ENCODE results near the gene FAM124A. TPM values are rescaled to one million over a fixed set of nuclear protein-coding genes. Genes with fewer than 3 reads are reported as not detected.

Gene FAM124A
- total and polyA plus RNA-seq, 12 donors: 0.78 to 11.7 (median 3.4) TPM

DNA sequence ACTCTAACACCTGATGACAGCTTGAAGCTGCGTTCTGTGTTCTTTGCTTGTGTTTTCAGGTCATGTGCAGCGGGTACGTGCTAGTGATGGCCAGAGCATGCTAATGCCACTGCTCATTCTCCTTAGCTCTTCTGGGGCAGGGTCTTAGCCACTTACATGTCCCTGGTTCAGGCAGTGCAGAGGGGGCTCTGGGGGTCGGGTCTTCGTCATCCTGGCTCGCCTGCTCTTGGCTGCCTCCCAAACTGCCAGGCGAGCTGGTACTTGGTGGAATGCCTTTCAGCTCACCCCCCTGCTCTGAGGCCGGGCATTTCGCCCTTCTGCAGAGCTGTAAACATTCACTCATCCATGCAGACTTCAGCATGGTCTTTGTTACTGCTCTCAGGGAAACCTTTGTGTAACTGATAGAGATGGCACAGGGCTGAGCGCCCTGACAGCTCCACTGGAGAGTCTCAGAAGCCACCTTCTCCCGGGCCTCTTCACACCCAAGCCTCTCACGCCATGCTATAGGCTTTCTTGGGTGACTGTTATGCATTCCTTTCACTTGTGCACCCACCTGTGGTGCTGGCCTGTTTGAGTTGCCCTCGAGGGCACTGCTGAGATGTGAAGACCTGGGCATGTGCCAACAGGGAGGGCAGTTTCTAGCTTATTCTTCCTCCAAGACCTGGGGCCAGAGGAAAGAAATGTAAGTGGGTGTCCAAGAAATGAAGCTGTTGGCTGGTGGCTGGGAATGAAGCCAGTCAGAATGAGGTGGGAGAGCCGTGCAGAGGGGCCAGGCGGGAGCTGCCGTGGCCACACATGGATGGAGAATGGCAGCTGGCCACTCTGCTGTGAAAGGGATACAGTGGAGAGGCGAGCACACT lies 24.4 kb downstream of the FAM124A start:
- no peaks in the 10 kb centered on the region for H3K36me3 ChIP-seq (replicated peaks in 1 of 2)
- H3K27ac ChIP-seq: peak overlapping the region in 1 of 5 donors; percentile 47
- H3K4me3 ChIP-seq: no peak overlapping the region
- peaks cover 0 to 8% of the 10 kb centered on the region in 2 donors for H3K4me1 ChIP-seq (replicated peaks in 1 of 2)
- no peak for DNase-seq
- 63 to 85% (median 69%) methylated on average over 11 to 17 of the region's 17 CpGs for WGBS, 4 donors
- H3K9me3 ChIP-seq (replicated peaks in 1 of 3): no peaks in the 10 kb centered on the region
- H3K27me3 ChIP-seq: no peaks in the 10 kb centered on the region
- TF ChIP-seq CTCF (IDR thresholded peaks at IDR 0.05): no peak
- no peak for TF ChIP-seq POLR2A (IDR thresholded peaks at IDR 0.05)
- intact Hi-C loops (cut with DNase I): no loop called here

GRCh38 chr13:51249255-51249654 lies 27.1 kb downstream of the FAM124A start:
- WGBS, 4 donors: 92 to 100% (median 99%) methylated on average over 1 of the region's 1 CpG
- TF ChIP-seq POLR2A (IDR thresholded peaks at IDR 0.05): no peak
- TF ChIP-seq CTCF (IDR thresholded peaks at IDR 0.05): no peak
- intact Hi-C loops (cut with DNase I): no loop called here
- Histone ChIP-seq H3K27me3 (no peaks in the 10 kb centered on the region), H3K4me3 (no peak overlapping the region), H3K9me3 (replicated peaks in 1 of 3) (no peaks in the 10 kb centered on the region), H3K4me1 (replicated peaks in 1 of 2) (peaks cover 7 to 17% of the 10 kb centered on the region in 2 donors), H3K27ac (no peak overlapping the region), H3K36me3 (replicated peaks in 1 of 2) (no peaks in the 10 kb centered on the region)
- no peak for DNase-seq

DNA sequence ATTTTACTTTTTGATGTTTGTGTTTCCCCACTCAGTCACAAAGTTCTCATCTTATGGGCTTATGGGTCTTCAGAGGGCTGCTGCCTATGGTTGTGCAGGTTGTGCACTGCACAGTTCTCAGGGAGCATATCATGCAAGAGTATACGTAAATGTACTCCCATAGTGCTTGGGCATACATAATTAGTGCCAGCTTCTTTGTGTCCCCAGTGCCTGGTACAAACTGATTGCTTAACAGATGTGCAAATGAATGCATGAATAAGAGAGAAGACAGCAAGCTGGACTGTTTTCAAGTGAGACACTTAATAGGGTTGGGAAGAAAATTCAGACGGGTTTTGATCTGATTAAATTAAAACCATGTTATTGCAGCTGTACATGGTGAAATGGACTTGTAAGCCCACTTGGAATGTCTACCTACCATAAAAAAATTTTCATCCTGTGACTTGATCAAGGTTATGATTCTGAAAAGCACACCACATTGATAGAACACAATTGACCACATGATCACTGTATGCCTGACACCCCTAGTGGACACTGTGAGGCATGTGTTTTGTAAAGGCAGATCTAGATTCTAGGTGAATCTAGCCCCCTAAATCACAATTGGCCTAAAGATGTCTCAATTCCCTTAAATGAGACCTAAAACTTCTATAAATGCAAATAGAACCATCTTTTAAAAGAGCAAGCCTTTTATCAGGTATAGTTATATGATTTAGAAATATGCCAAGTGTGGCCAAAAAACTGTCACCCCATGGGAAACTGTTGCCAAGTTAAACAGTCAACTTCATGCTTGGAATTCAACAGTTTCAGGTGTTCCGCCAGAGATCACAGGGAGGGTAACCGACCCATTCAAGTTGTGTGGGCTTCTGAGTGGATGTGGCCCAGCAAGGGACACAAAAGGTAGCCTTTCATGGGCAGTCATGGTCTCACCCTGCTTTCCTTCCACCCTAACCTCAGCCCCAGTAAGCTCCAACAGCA lies 27.9 kb downstream of the FAM124A start:
- Histone ChIP-seq H3K27ac (no peak overlapping the region), H3K9me3 (replicated peaks in 1 of 3) (no peaks in the 10 kb centered on the region), H3K4me3 (no peak overlapping the region), H3K36me3 (replicated peaks in 1 of 2) (no peaks in the 10 kb centered on the region), H3K4me1 (replicated peaks in 1 of 2) (peaks cover 7 to 17% of the 10 kb centered on the region in 2 donors), H3K27me3 (no peaks in the 10 kb centered on the region)
- no peak for DNase-seq
- TF ChIP-seq POLR2A (IDR thresholded peaks at IDR 0.05): no peak
- peak; percentile 10 to 51 (median 34) for TF ChIP-seq CTCF (IDR thresholded peaks at IDR 0.05)
- intact Hi-C loops (cut with DNase I): no loop called here
- WGBS, 4 donors: 84 to 91% (median 87%) methylated on average over 4 of the region's 4 CpGs

DNA sequence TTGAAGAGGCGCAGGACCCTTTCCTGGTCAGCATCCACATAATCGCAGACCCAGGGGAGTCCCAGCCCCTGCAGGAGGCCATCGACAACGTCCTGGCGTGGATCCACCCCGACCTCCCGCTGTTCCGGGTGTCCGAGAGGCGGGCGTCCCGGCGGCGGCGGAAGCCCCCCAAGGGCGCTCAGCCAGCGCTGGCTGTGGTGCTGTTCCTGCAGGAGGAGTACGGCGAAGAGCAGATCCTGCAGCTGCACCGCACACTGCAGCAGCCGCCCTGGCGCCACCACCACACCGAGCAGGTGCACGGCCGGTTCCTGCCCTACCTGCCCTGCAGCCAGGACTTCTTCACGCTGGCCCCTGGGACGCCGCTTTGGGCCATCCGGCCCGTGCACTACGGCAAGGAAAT lies 29.3 kb downstream of the FAM124A start:
- Histone ChIP-seq H3K27me3 (no peaks in the 10 kb centered on the region), H3K4me3 (no peak overlapping the region), H3K4me1 (replicated peaks in 1 of 2) (peaks cover 7 to 17% of the 10 kb centered on the region in 2 donors), H3K9me3 (replicated peaks in 1 of 3) (no peaks in the 10 kb centered on the region), H3K36me3 (replicated peaks in 1 of 2) (no peaks in the 10 kb centered on the region), H3K27ac (no peak overlapping the region)
- intact Hi-C loops (cut with DNase I): no loop called here
- DNase-seq: no peak
- WGBS, 4 donors: 94 to 98% (median 97%) methylated on average over 13 to 31 of the region's 31 CpGs
- TF ChIP-seq CTCF (IDR thresholded peaks at IDR 0.05): no peak
- TF ChIP-seq POLR2A (IDR thresholded peaks at IDR 0.05): no peak
